HFFc6 (cell line): ENCODE results near the gene FNDC3B. TPM values are rescaled to one million over a fixed set of nuclear protein-coding genes. Genes with fewer than 3 reads are reported as not detected.
A peak's percentile ranks its signal among the peaks of the same experiment; 100 is the strongest.

Experiments
- DNase-seq: peaks from one replicate; pipeline ENCODE4 v3.0.0-alpha.2; 2018
- H3K27ac Mint-ChIP-seq: 2 replicates; pipeline ENCODE4 v1.8.0; 2020; ENCODE audit warnings: mild to moderate bottlenecking, mixed read lengths
- H3K27me3 Mint-ChIP-seq: 2 replicates; pipeline ENCODE4 v1.8.0; 2021; ENCODE audit warnings: mild to moderate bottlenecking, moderate library complexity, mixed read lengths; ENCODE audit not compliant: insufficient read depth
- H3K36me3 Mint-ChIP-seq: 2 replicates; pipeline ENCODE4 v1.8.0; 2021; ENCODE audit warnings: low read depth, mixed read lengths
- H3K4me1 Mint-ChIP-seq: 2 replicates; pipeline ENCODE4 v1.8.0; 2020; ENCODE audit warnings: low read depth, mixed read lengths
- H3K4me3 Mint-ChIP-seq: 2 replicates; pipeline ENCODE4 v1.8.0; 2020; ENCODE audit warnings: mild to moderate bottlenecking, moderate library complexity, mixed read lengths
- H3K9me3 Mint-ChIP-seq: 2 replicates; pipeline ENCODE4 v1.8.0; 2020; ENCODE audit warnings: mild to moderate bottlenecking, mixed read lengths
- total RNA-seq, 6 experiments: library from RNA; stranded (reverse); fragmentation: NEBNext Ultra II Directional; extraction: Animal tissue kit (Norgen Biotek cat#: 25700); gene quantifications; 2 replicates in 1 of 6; 3 replicates in 5 of 6; pipeline ENCODE4 v1.2.3, GENCODE V29; 2021
- TF ChIP-seq, protein P1 (sequence below): fragments of 200-600 bp; sonication (generic); IDR thresholded peaks from 2 replicates; pipeline ENCODE4 v1.5.0; 2021; ENCODE audit warnings: antibody characterized with exemption, mild to moderate bottlenecking

FNDC3B gene
- total RNA-seq, 6 experiments from 2014 or later, result 133 to 192 (median 155) TPM

DNA sequence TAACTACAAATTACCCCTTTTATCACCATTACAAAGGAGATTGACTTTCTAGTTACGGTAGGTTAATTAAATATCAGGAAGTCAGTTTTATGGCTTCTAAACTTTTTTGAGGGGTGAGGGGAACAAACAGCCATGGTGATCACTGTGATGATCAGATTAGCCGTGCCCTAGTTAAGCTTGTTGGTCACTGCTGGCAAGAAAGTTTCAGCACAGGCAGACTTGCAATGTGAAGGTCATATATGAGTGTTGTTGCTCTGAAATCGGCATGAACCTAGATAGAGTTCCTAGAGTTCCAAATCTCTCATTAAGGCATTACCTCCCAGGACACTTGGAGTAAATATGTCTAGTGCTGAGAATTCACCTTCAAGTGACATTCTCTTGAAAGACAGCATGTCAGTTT lies 252.3 kb downstream of the FNDC3B start:
- peaks cover 42% of the 10 kb centered on the region for H3K4me1 Mint-ChIP-seq
- H3K4me3 Mint-ChIP-seq, result no peak overlapping the region
- TF ChIP-seq, protein P1, sequence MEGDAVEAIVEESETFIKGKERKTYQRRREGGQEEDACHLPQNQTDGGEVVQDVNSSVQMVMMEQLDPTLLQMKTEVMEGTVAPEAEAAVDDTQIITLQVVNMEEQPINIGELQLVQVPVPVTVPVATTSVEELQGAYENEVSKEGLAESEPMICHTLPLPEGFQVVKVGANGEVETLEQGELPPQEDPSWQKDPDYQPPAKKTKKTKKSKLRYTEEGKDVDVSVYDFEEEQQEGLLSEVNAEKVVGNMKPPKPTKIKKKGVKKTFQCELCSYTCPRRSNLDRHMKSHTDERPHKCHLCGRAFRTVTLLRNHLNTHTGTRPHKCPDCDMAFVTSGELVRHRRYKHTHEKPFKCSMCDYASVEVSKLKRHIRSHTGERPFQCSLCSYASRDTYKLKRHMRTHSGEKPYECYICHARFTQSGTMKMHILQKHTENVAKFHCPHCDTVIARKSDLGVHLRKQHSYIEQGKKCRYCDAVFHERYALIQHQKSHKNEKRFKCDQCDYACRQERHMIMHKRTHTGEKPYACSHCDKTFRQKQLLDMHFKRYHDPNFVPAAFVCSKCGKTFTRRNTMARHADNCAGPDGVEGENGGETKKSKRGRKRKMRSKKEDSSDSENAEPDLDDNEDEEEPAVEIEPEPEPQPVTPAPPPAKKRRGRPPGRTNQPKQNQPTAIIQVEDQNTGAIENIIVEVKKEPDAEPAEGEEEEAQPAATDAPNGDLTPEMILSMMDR, result no peak
- peaks cover 7% of the 10 kb centered on the region for H3K27me3 Mint-ChIP-seq
- peaks cover 65% of the 10 kb centered on the region for H3K36me3 Mint-ChIP-seq
- no peaks in the 10 kb centered on the region; the same call in 1 of the 2 replicates for H3K9me3 Mint-ChIP-seq
- DNase-seq, result no peak
- no peak overlapping the region for H3K27ac Mint-ChIP-seq

DNA sequence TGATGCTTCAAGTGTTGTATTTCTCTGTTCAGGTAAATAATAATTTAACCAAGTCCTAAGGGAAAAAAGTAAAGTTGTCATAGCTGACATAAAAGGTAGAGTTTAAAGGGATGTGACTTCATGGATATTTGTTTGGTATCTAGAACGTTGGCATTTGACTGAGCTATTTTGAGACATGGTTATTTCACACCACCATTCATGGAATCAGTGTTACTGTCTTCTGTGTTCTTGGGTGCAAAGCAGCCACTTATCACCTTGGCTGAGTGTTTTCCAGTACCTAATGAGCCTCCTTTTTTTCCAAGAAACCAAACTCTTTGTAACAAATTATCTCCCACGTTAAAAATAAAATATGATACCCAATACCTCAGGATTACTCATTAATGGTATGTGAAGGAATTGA lies 253.0 kb downstream of the FNDC3B start:
- TF ChIP-seq, protein P1, result no peak
- DNase-seq, result no peak
- Mint-ChIP-seq H3K4me1 (peaks cover 34% of the 10 kb centered on the region), H3K9me3 (no peaks in the 10 kb centered on the region; the same call in 1 of the 2 replicates), H3K4me3 (no peak overlapping the region), H3K27ac (no peak overlapping the region), H3K27me3 (peaks cover 7% of the 10 kb centered on the region), H3K36me3 (peaks cover 67% of the 10 kb centered on the region)

DNA sequence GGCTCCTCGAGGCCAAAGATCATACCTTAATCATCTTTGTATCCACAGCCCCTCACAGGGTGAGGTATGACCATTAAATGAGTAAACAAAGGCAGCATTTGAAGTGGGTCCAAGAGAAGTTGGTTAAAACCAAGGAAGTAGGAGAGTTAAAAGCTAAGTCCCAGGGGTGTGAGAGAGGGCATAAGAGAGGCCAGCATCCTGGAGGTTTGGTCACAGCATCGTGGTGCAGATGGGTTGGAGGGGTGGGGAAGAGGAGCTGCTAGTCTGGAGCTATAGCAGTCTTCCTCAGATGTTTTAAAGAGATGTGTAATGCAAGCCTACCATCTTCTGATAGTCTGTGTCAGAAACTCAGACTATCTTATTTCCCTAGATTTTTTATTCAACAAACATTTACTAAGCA lies 253.7 kb downstream of the FNDC3B start:
- TF ChIP-seq, protein P1, result no peak
- no peak overlapping the region for H3K27ac Mint-ChIP-seq
- H3K4me1 Mint-ChIP-seq, result peaks cover 28% of the 10 kb centered on the region
- H3K9me3 Mint-ChIP-seq, result no peaks in the 10 kb centered on the region; the same call in 1 of the 2 replicates
- no peak overlapping the region for H3K4me3 Mint-ChIP-seq
- H3K27me3 Mint-ChIP-seq, result peaks cover 6% of the 10 kb centered on the region
- no peak for DNase-seq
- H3K36me3 Mint-ChIP-seq, result peaks cover 64% of the 10 kb centered on the region

DNA sequence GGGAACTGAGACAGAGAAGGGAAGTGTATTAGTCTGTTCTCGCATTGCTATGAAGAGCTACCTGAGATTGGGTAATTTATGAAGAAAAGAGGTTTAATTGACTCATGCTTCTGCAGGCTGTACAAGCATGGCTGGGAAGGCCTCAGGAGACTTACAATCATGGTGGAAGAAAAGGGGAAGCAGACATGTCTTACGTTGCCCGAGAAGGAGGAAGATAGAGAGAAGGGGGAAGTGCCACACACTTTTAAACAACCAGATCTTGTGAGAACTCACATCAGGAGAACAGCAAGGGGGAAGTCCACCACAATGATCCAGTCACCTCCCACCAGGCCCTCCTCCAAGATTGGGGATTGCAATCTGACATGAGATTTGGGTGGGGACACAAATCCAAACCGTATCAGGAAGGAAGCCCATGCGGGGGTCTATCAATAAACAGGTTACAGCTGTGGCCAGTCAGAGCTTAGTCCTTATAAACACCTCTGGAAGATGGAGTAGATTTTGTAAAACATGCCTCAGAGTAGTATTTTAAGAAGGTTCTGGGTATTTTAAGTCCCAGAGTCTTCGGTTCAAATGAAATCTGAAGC lies 254.9 kb downstream of the FNDC3B start:
- Mint-ChIP-seq H3K4me1 (peaks cover 18% of the 10 kb centered on the region), H3K9me3 (no peaks in the 10 kb centered on the region; the same call in 1 of the 2 replicates), H3K27ac (no peak overlapping the region), H3K4me3 (no peak overlapping the region), H3K36me3 (peaks cover 64% of the 10 kb centered on the region), H3K27me3 (peaks cover 2% of the 10 kb centered on the region)
- DNase-seq, result no peak
- TF ChIP-seq, protein P1, result no peak

DNA sequence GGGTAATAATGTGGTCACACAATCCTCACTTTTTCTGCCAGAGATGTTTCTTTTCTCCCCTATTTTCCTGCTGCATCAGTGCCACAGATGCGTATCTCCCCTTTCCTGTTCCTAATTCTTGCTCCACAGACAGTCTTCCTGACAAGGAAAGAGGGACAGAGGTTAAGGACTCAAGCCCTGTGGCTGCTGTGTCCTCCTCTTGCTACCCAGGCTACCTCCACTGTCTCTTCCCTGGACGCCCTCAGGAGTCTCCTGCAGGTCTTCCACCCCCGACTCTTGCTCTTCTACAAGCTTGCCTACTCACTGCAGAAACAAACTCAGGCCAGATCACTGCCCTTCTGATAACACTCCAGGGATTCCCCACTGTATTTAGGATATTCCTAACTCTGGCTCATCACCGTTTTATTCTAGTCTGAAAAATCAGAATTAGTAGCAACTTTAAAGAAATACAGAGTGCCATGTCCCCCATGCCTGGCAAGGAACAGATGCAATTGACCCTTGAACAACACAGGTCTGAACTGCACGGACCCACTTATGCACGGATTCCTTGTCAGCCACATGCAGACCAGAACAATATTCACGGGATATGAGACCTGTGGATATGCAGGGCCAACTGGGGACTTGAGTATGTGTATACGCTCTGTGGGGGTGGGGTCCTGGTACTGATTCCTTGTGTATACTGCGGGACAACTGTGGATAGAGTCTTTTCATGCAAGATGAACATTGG lies 257.0 kb downstream of the FNDC3B start:
- peaks cover 33% of the 10 kb centered on the region for H3K4me1 Mint-ChIP-seq
- TF ChIP-seq, protein P1, result no peak
- peak overlapping the region; percentile 7; the same call in 1 of the 2 replicates for H3K27ac Mint-ChIP-seq
- peaks cover 75% of the 10 kb centered on the region for H3K36me3 Mint-ChIP-seq
- no peak overlapping the region for H3K4me3 Mint-ChIP-seq
- no peak for DNase-seq
- no peaks in the 10 kb centered on the region; the same call in 1 of the 2 replicates for H3K9me3 Mint-ChIP-seq
- peaks cover 2% of the 10 kb centered on the region for H3K27me3 Mint-ChIP-seq
